H1 (cell line): Measurements from ENCODE around the gene AK5. TPM values are rescaled to one million over a fixed set of nuclear protein-coding genes. Genes with fewer than 3 reads are reported as not detected.

Source experiments
- ASH2L ChIP-seq: fragments of 200-600, 300-600 bp; sonication (generic); IDR thresholded peaks from one replicate; pipeline ENCODE4 v1.7.1; 2017; ENCODE audit warnings: low read length
- CHD2 ChIP-seq: IDR thresholded peaks from 2 replicates; pipeline ENCODE4 v1.6.1; 2012; ENCODE audit warnings: low read length, improper control_type of control experiment
- SIN3A ChIP-seq, 2 experiments: IDR thresholded peaks in 1 of 2; conservative IDR thresholded peaks in 1 of 2; 2 replicates each; pipeline ENCODE4 v1.6.1; 2011 to 2012; ENCODE audit warnings: low read length in 2 of 2, improper control_type of control experiment in 1 of 2, low read depth in 1 of 2, mild to moderate bottlenecking in 1 of 2
- polyA plus RNA-seq, 7 experiments: library from polyadenylated mRNA; depleted of rRNA in 3 of 7; stranded (reverse) in 5 of 7; unstranded in 2 of 7; fragments of >200 nt in 5 of 7; fragments of 200-250 nt in 2 of 7; gene quantifications; 1 replicate in 5 of 7; 2 replicates in 1 of 7; 4 replicates in 1 of 7; pipeline versions ENCODE4 v1.2.1 to v1.2.3, GENCODE V29; 2011 to 2013; ENCODE audit warnings: missing spikeins in 2 of 7, mixed read lengths in 2 of 7
- total RNA-seq: library from RNA; stranded (reverse); fragmentation: NEBNext Ultra II Directional; extraction: Animal tissue kit (Norgen Biotek cat#: 25700); gene quantifications from 2 replicates; pipeline ENCODE4 v1.2.1, GENCODE V29; 2021

The AK5 gene
- total and polyA plus RNA-seq, 2 of the 8 experiments (the other 6 are each of a cell fraction or from before 2014, with no cell fraction given): 2.0 to 7.1 TPM

DNA sequence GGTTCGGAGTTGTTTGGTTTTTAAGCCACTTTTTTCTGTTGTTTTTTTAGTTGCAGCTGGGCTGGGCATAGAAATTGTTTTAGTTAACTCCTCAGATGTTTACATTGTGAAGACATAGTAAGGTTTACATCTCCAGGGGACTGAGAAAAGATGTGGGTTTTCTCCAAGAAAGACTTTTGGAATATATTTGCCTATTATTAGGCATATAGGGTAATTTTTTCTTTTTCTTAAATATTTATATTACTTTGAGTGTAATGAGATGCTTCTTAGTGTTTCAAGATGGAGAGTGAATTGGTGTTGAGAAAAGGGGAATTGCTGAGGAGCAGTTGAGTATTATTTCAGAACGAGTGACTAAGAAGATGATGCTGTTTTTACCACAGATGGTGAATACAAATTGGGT is 36.0 kb upstream of the AK5 start (continued):
- no peak for TF ChIP-seq SIN3A (conservative IDR thresholded peaks at IDR 0.05 in 1 of 2, IDR thresholded peaks at IDR 0.05 in 1 of 2; ENCODE audit: low read depth in 1 of 2, low read length in 2 of 2)
- no peak for TF ChIP-seq ASH2L
- TF ChIP-seq CHD2: no peak
